Measurements from ENCODE around the gene PCDHB2. TPM values are rescaled to one million over a fixed set of nuclear protein-coding genes. Genes with fewer than 3 reads are reported as not detected.
A peak's percentile ranks its signal among the peaks of the same experiment; 100 is the strongest.
"Not testable (repeated sequence)": the region's sequence is repeated elsewhere in the genome, so short reads cannot be mapped to it uniquely, and the experiment has no call there.

Gene PCDHB2
- total RNA-seq, 4 donors from 2014 or later: 1.7 to 7.5 (median 4.6) TPM

DNA sequence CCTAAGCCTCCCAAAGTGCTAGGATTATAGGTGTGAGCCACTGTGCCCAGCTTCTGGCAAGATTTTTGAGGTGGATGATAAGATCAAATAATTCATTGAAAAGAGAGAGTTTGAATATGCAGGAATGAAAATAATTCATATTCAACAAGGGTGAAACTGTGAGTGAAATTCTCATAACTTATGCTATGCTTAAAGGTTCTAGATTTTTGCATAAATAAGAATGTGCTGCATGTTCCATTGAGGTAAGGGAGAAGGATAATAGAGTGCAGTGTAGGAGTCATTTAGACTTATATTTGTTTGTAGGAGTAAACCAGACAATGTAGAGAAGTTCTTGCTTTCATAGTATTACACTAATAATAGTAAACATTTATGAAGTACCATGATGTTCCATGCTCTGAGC is 12.2 kb upstream of the PCDHB2 start:
- Histone ChIP-seq H3K4me1 (peaks cover 0 to 16% (median 0%) of the 10 kb centered on the region in 4 donors), H3K36me3 (no peaks in the 10 kb centered on the region), H3K27me3 (no peaks in the 10 kb centered on the region), H3K4me3 (no peak overlapping the region), H3K9me3 (peaks cover 0 to 12% (median 1%) of the 10 kb centered on the region in 4 donors), H3K27ac (no peak overlapping the region)
- DNase-seq (ENCODE audit: low spot score in 2 of 2): no peak
- TF ChIP-seq, protein P1, sequence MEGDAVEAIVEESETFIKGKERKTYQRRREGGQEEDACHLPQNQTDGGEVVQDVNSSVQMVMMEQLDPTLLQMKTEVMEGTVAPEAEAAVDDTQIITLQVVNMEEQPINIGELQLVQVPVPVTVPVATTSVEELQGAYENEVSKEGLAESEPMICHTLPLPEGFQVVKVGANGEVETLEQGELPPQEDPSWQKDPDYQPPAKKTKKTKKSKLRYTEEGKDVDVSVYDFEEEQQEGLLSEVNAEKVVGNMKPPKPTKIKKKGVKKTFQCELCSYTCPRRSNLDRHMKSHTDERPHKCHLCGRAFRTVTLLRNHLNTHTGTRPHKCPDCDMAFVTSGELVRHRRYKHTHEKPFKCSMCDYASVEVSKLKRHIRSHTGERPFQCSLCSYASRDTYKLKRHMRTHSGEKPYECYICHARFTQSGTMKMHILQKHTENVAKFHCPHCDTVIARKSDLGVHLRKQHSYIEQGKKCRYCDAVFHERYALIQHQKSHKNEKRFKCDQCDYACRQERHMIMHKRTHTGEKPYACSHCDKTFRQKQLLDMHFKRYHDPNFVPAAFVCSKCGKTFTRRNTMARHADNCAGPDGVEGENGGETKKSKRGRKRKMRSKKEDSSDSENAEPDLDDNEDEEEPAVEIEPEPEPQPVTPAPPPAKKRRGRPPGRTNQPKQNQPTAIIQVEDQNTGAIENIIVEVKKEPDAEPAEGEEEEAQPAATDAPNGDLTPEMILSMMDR (IDR thresholded peaks at IDR 0.05): no peak
- TF ChIP-seq POLR2A (IDR thresholded peaks at IDR 0.05) (no peak), EP300 (IDR thresholded peaks at IDR 0.05) (no peak)

DNA sequence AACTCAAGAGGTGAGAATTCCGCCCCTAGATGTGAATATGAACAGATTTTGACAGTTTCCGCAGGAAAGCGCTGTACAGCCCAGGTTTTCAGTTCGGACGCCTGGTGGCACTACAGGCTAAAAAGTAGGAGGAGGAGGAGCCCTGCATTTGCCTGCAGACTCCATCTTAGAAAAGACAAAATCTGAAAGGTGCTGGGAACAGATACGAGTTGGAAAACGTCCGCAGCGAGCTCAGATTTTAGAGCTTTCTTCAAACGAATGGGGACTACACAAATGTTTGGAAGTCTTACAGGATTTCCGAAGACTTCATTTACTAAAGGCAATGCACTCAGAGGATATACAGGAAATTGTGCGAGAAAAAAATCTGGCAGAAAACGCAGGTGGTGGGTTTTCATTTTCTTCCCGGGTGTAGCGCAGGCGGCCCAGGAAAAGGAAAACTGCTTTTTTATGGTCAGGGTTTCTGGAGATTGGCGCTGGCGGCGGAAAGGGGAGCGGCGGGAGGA is 9.9 kb upstream of the PCDHB2 start:
- Histone ChIP-seq H3K27ac (peak overlapping the region in 3 of 4 donors; percentile 66 to 83 (median 74)), H3K4me1 (peaks cover 0 to 16% (median 0%) of the 10 kb centered on the region in 4 donors), H3K27me3 (no peaks in the 10 kb centered on the region), H3K9me3 (peaks cover 0 to 20% (median 1%) of the 10 kb centered on the region in 4 donors), H3K36me3 (no peaks in the 10 kb centered on the region), H3K4me3 (peak overlapping the region; percentile 26 to 51 (median 38))
- DNase-seq (ENCODE audit: low spot score in 2 of 2): peak in 1 of 2 donors; percentile 20
- 10 to 22% methylated on average over 21 of the region's 21 CpGs for WGBS, 2 donors
- TF ChIP-seq POLR2A (IDR thresholded peaks at IDR 0.05) (no peak), EP300 (IDR thresholded peaks at IDR 0.05) (peak in 1 of 2 donors; percentile 19)
- TF ChIP-seq, protein P1 (IDR thresholded peaks at IDR 0.05): peak; percentile 18 to 64 (median 54)

DNA sequence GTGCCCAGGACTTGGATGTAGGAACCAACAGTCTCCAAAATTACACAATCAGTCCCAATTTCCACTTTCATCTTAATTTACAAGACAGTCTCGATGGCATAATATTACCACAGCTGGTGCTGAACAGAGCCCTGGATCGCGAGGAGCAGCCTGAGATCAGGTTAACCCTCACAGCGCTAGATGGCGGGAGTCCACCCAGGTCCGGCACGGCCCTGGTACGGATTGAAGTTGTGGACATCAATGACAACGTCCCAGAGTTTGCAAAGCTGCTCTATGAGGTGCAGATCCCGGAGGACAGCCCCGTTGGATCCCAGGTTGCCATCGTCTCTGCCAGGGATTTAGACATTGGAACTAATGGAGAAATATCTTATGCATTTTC is 837 bp downstream of the PCDHB2 start:
- Histone ChIP-seq H3K36me3 (no peaks in the 10 kb centered on the region), H3K9me3 (peaks cover 0 to 87% (median 14%) of the 10 kb centered on the region in 4 donors), H3K4me1 (no peaks in the 10 kb centered on the region), H3K4me3 (peak overlapping the region in 2 of 4 donors; percentile 16 to 39), H3K27me3 (no peaks in the 10 kb centered on the region), H3K27ac (no peak overlapping the region)
- TF ChIP-seq EP300 (IDR thresholded peaks at IDR 0.05) (no peak), POLR2A (IDR thresholded peaks at IDR 0.05) (no peak)
- TF ChIP-seq, protein P1 (IDR thresholded peaks at IDR 0.05): no peak
- DNase-seq (ENCODE audit: low spot score in 2 of 2): no peak
- WGBS, 2 donors: 50 to 55% methylated on average over 12 of the region's 12 CpGs

DNA sequence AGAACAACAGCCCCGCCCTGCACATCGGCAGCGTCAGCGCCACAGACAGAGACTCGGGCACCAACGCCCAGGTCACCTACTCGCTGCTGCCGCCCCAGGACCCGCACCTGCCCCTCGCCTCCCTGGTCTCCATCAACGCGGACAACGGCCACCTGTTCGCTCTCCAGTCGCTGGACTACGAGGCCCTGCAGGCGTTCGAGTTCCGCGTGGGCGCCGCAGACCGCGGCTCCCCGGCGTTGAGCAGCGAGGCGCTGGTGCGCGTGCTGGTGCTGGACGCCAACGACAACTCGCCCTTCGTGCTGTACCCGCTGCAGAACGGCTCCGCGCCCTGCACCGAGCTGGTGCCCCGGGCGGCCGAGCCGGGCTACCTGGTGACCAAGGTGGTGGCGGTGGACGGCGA is 1.8 kb downstream of the PCDHB2 start:
- peaks cover 0 to 89% (median 13%) of the 10 kb centered on the region in 4 donors for H3K9me3 ChIP-seq
- H3K4me1 ChIP-seq; H3K4me3 ChIP-seq; H3K27me3 ChIP-seq; H3K36me3 ChIP-seq; DNase-seq (ENCODE audit: low spot score in 2 of 2); H3K27ac ChIP-seq: not testable (repeated sequence)
- WGBS, 2 donors: 46 to 58% methylated on average over 9 of the region's 46 CpGs

DNA sequence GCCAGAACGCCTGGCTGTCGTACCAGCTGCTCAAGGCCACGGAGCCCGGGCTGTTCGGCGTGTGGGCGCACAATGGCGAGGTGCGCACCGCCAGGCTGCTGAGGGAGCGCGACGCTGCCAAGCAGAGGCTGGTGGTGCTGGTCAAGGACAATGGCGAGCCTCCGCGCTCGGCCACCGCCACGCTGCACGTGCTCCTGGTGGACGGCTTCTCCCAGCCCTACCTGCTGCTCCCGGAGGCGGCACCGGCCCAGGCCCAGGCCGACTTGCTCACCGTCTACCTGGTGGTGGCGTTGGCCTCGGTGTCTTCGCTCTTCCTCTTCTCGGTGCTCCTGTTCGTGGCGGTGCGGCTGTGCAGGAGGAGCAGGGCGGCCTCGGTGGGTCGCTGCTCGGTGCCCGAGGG is 2.2 kb downstream of the PCDHB2 start:
- H3K4me3 ChIP-seq; H3K36me3 ChIP-seq; H3K27me3 ChIP-seq; H3K27ac ChIP-seq; DNase-seq (ENCODE audit: low spot score in 2 of 2); H3K4me1 ChIP-seq: not testable (repeated sequence)
- WGBS, 2 donors: 41% methylated on average over 24 of the region's 38 CpGs; no CpG with 5 or more reads in 1 of the 2 donors
- H3K9me3 ChIP-seq: peaks cover 0 to 90% (median 14%) of the 10 kb centered on the region in 4 donors

DNA sequence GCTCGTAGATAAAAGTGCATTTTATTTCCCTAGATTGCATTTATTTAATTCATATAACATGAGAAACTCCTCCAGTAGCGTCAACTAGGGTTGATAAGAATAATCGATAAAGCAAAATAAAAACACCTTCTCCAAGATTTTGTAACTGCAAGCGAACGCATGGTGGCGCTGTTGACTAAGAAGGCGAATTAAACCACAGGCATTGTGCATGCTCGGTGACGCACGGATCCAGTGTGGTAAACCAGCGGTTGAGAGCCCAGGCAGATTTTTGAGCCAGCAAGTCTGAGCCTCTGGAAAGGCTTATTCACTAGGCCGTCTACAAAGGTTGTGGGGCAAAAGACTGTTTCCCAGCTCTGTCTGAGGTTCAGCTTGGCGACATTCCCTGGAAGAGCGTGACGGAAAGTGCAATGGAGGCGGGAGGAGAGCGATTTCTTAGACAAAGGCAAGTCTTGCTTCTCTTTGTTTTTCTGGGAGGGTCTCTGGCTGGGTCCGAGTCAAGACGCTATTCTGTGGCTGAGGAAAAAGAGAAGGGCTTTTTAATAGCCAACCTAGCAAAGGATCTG is 5.9 kb downstream of the PCDHB2 start, which contains the start of gene PCDHB3:
TSS of gene PCDHB3 (plus strand) at position 231 of the 563 bp plus-strand sequence. CDS start at position 408, 177 bp downstream.
- WGBS, 2 donors: 24 to 29% methylated on average over 19 of the region's 19 CpGs
- Histone ChIP-seq H3K9me3 (peaks cover 0 to 82% (median 12%) of the 10 kb centered on the region in 4 donors), H3K27ac (peak within 1 kb of the TSS in 1 of 4 donors; percentile 60)

More for the DNA sequence above, 5.9 kb downstream of the PCDHB2 start, which contains the start of gene PCDHB3:
- TF ChIP-seq EP300 (IDR thresholded peaks at IDR 0.05): no peak
- TF ChIP-seq, protein P1 (IDR thresholded peaks at IDR 0.05): peak in 3 of 5 experiments; percentile 10 to 37 (median 20)
- Histone ChIP-seq H3K4me3 (peak within 1 kb of the TSS in 2 of 4 donors; percentile 2 to 43), H3K4me1 (no peaks in the 10 kb centered on the region), H3K36me3 (no peaks in the 10 kb centered on the region), H3K27me3 (no peaks in the 10 kb centered on the region)
- peak in 1 of 2 donors; percentile 28 for DNase-seq (ENCODE audit: low spot score in 2 of 2)
